ENCODE results near the gene TBC1D22B. TPM values are rescaled to one million over a fixed set of nuclear protein-coding genes. Genes with fewer than 3 reads are reported as not detected.
A peak's percentile ranks its signal among the peaks of the same experiment; 100 is the strongest.

Gene TBC1D22B, protein sequence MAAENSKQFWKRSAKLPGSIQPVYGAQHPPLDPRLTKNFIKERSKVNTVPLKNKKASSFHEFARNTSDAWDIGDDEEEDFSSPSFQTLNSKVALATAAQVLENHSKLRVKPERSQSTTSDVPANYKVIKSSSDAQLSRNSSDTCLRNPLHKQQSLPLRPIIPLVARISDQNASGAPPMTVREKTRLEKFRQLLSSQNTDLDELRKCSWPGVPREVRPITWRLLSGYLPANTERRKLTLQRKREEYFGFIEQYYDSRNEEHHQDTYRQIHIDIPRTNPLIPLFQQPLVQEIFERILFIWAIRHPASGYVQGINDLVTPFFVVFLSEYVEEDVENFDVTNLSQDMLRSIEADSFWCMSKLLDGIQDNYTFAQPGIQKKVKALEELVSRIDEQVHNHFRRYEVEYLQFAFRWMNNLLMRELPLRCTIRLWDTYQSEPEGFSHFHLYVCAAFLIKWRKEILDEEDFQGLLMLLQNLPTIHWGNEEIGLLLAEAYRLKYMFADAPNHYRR
- total RNA-seq (2022): 11.8 and 13.5 TPM in 2 replicates
- Bru-seq, nascent RNA: percentile 74 among the genes with signal in this experiment
- percentile 71 among the genes with signal in this experiment for BruChase-seq, experiment 1, labeled RNA remaining after a 2-hour chase
- percentile 66 among the genes with signal in this experiment for BruChase-seq, experiment 2, labeled RNA remaining after a 6-hour chase
- long read RNA-seq, transcript TBC1D22B-201 (13 exons, 3,462 nt): major isoform, 9 of 12 reads
- long read RNA-seq, partial matches to known transcripts: 2 of 12 reads
- long read RNA-seq, other reads (novel, unspliced or antisense): 1 of 12 reads

DNA sequence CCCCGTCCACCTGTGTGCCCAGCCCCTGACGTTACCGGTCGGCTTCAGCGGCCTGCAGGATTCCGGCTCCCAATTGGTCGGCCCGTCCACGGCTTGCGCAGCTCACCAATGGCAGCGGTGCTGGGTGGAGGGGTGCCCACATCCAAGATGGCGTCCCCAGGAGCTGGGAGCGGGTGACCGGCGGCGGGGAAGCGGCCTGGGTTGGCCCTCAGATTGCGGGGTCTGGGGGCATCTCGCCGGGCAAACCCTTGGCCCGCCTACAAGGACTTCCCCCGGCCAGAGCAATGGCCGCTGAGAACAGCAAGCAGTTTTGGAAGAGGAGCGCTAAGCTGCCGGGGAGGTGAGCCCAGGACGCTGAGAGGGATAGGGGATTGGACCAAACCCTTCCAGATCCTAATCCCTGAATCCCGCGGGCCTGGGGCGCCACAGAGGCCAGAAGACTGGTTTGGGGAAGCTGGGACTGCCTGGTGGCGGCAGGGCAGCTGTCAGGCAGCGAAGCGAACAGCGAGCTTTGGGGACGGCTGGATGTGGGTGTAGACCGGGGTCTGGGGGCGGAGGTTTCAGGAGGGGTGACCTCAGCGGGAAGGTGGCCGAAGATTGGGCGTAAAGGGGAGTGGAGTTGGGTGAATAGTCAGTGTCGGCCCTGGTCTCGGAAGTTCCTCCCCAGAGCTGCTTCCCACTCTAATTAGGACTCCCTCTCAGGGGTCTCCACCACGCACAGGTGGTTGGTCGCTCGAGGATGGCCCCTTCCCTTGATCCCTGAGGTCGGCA is at the start of gene TBC1D22B, which contains the start of gene TMEM217:
Gene TBC1D22B, plus strand, starts transcription at position 139 of the 771 bp plus-strand sequence. Its CDS starts 146 bp downstream, at position 285.
Gene TMEM217, minus strand, starts transcription at position 511 of the 771 bp plus-strand sequence. CDS start 39,114 bp downstream, outside the sequence.
- intact Hi-C loops (cut with micrococcal nuclease; ENCODE audit: unreplicated experiment): loop anchor here (2.0 kb wide), 1 partner anchor 35 kb away; no protein-coding TSS in a partner anchor
- CTCF ChIA-PET: interaction anchor here (0.6 to 2.7 kb wide), 8 partner anchors 11 to 240 kb away, joined by 3 to 15 read pairs (median 4); no protein-coding TSS in a partner anchor
- peak within 1 kb of the TSS; percentile 95 for H3K27ac Mint-ChIP-seq (ENCODE audit: unreplicated experiment)
- peak within 1 kb of the TSS; percentile 97 for H3K4me3 Mint-ChIP-seq (ENCODE audit: unreplicated experiment)
- no peaks in the 10 kb centered on the region for H3K27me3 ChIP-seq (replicated peaks; ENCODE audit: control insufficient read depth, insufficient read depth, low read length)
- no TSS peak for BruUV-seq (replicated peaks)
- H3K9me3 Mint-ChIP-seq (ENCODE audit: unreplicated experiment): no peaks in the 10 kb centered on the region
- no peaks in the 10 kb centered on the region for H3K9me3 ChIP-seq
- no peaks in the 10 kb centered on the region for H3K36me3 ChIP-seq (ENCODE audit: control insufficient read depth, insufficient read depth, low read length)
- peaks cover 16% of the 10 kb centered on the region for H3K36me3 Mint-ChIP-seq (ENCODE audit: insufficient read depth, unreplicated experiment)
- TF ChIP-seq, protein P1, sequence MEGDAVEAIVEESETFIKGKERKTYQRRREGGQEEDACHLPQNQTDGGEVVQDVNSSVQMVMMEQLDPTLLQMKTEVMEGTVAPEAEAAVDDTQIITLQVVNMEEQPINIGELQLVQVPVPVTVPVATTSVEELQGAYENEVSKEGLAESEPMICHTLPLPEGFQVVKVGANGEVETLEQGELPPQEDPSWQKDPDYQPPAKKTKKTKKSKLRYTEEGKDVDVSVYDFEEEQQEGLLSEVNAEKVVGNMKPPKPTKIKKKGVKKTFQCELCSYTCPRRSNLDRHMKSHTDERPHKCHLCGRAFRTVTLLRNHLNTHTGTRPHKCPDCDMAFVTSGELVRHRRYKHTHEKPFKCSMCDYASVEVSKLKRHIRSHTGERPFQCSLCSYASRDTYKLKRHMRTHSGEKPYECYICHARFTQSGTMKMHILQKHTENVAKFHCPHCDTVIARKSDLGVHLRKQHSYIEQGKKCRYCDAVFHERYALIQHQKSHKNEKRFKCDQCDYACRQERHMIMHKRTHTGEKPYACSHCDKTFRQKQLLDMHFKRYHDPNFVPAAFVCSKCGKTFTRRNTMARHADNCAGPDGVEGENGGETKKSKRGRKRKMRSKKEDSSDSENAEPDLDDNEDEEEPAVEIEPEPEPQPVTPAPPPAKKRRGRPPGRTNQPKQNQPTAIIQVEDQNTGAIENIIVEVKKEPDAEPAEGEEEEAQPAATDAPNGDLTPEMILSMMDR (IDR thresholded peaks at IDR 0.05; ENCODE audit: insufficient read depth in 1 of 2, low read depth in 1 of 2, low read length in 1 of 2, severe bottlenecking in 1 of 2, unreplicated experiment in 1 of 2): no peak
- POLR2A ChIA-PET: interaction anchor here (0.5 to 2.2 kb wide), 7 partner anchors 12 to 1341 kb away, joined by 3 to 13 read pairs (median 3); no protein-coding TSS in a partner anchor
- no peaks in the 10 kb centered on the region for H3K27me3 Mint-ChIP-seq (ENCODE audit: insufficient read depth, unreplicated experiment)
- peaks cover 19% of the 10 kb centered on the region for H3K4me1 Mint-ChIP-seq (ENCODE audit: low read depth, unreplicated experiment)
- peak within 1 kb of the TSS; percentile 81 for H3K4me3 ChIP-seq (ENCODE audit: low read depth, low read length)
- peaks cover 4% of the 10 kb centered on the region; the same call in 1 of the 2 replicates for H3K4me1 ChIP-seq
- DNase-seq: peak; percentile 98

DNA sequence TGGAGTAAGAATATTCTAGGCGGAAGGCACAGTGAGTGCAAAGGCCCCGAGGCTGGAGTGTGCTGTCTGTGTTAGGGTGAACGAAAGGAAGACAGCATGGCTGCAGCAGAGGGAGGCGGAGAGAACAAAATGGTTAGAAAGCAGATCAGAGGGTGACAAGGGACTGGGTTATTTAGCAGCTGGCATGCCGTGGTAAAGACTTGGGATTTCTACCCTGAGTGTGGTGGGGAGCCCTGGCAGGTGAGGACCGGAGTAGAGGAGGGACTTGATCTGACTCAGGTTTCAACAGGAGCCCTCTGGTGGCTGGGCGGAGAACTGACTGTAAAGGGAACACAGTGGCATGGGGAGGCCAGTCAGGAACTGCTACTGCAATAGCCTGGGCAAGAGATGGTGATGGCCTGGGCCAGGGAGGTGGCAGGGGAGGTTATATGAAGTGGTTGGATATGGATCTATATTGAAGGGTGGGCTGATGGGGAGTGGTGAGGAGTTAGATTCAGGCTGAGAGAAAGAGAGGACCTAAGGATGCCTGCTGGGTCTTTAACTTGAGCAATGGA is 49.6 kb upstream of the TBC1D22B start:
- POLR2A ChIA-PET: interaction anchor here (0.6 kb wide), 1 partner anchor 294 kb away, joined by 4 read pairs; no protein-coding TSS in a partner anchor
- CTCF ChIA-PET: interaction anchor here (1.2 to 5.7 kb wide), 3 partner anchors 36 to 189 kb away, joined by 4 to 163 read pairs (median 81); no protein-coding TSS in a partner anchor
- Histone ChIP-seq H3K27me3 (replicated peaks; ENCODE audit: control insufficient read depth, insufficient read depth, low read length) (no peaks in the 10 kb centered on the region), H3K9me3 (no peaks in the 10 kb centered on the region), H3K4me1 (peaks cover 25% of the 10 kb centered on the region), H3K4me3 (ENCODE audit: low read depth, low read length) (no peak overlapping the region), H3K36me3 (ENCODE audit: control insufficient read depth, insufficient read depth, low read length) (no peaks in the 10 kb centered on the region)
- no TSS peak for BruUV-seq (replicated peaks)
- Mint-ChIP-seq H3K4me1 (ENCODE audit: low read depth, unreplicated experiment) (peaks cover 26% of the 10 kb centered on the region), H3K36me3 (ENCODE audit: insufficient read depth, unreplicated experiment) (peaks cover 6% of the 10 kb centered on the region), H3K9me3 (ENCODE audit: unreplicated experiment) (no peaks in the 10 kb centered on the region), H3K4me3 (ENCODE audit: unreplicated experiment) (no peak overlapping the region), H3K27me3 (ENCODE audit: insufficient read depth, unreplicated experiment) (no peaks in the 10 kb centered on the region), H3K27ac (ENCODE audit: unreplicated experiment) (no peak overlapping the region)
- peak; percentile 89 to 92 for DNase-seq
- TF ChIP-seq, protein P1 (IDR thresholded peaks at IDR 0.05; ENCODE audit: insufficient read depth in 1 of 2, low read depth in 1 of 2, low read length in 1 of 2, severe bottlenecking in 1 of 2, unreplicated experiment in 1 of 2): peak; percentile 87 to 89
- intact Hi-C loops (cut with micrococcal nuclease; ENCODE audit: unreplicated experiment): loop anchor here (1.0 to 10.0 kb wide), 4 partner anchors 149 to 293 kb away; no protein-coding TSS in a partner anchor

Measured in Caco-2 (cell line).